ENCODE data around the gene RAD51B.

DNA sequence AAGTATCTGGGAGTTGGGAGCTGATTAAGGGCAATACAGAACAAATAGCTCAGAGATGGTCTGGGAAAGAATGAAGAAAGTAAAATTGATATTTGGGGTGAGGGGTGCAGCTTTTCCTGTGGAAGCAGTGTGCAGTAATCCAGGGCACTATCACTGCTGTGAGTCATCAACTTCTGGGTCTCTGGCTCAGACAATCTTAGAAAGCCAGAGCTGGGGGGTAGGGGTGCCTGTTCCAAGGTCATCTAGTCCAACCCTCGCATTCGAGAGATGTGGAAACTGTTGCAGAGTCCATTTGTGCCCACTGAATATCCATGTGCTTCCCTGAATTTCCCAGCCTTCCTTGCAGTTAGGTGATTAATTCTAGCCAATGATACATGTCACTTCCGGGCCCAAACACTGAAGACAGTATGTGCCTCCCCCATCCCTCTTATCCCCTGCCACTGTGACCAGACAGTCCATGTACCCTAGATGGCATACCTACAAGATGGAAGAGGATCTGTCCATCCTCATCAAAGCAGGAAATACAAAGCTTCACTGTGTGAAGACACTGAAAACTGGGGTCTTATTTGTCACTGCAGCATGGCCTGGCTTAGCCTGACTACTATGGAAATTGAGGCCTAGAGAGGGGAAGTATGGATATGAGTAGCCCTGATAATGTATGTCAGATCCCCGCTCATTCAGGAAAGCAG lies 921.4 kb downstream of the RAD51B start:
- TF ChIP-seq CTCF (IDR thresholded peaks at IDR 0.05) (no peak), EP300 (IDR thresholded peaks at IDR 0.05; ENCODE audit: low read depth) (no peak), POLR2AphosphoS5 (IDR thresholded peaks at IDR 0.05) (no peak)
